ENCODE results near the gene SLC26A9.

Gene SLC26A9

DNA sequence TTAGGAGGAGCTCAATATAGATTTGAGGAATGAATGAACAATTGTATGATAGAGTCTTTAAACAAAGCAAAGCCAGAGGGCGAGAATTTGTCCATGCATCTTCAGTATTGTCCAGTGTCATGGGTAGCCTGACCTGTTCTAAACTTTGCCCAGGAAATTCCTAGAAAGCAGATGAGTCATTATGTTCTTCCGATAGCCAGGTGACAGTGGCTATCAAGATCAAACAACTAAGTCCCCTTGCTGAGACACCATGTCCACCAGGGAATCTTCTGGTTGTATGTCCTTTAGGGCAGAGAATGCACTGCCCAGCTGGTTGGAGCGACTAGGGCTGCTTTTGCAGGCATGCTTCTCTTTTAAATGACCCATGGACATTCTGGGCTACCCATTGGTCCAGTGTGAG, 1.8 kb upstream of the SLC26A9 start:
- no peak for DNase-seq

DNA sequence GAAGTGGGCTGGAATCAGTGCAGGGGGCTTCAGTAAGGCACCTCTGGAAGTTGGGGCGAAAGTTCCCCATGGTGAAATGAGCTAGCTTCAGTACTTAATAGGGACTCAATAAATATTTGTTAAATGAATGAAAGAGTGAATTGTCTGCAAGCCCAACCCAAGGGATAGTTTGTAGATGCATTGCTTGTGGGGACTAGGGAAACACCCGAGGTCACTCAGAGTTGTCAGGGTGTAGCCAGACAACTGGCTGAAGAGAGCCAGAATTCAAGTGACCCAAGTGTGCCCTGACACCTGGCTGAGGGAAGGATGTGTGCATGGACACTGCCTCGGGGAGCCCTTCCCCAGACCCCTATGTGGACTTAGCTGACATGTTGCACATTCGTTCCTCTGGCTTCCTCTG, 1.3 kb upstream of the SLC26A9 start:
- no peak for DNase-seq

DNA sequence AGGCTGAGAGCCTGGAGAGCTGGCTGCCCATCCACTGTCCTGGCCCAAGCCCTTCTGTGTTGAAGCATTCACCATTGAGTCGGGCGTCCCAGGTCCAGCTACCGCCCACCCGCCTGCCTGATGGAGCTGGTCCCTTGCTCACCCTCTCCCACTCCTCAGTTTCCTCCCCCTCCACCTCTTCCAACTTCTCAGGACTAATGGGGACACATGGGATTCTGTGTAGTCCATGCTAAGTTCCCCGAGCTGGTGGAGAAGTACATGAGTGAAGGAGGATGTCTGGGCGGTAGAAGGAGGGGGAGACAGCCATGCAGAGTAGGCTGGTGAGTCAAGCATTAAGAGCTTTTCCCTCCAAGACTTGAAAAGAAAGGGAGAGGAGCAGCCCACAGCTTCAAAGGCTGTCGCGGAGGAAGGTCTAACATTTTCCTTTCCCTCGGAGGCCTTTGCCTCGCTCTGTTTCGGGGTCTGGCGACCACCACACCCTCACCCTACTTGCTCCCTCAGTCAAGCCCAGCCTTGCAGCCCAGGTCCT, 561 bp downstream of the SLC26A9 start:
- DNase-seq = no peak

GRCh38 chr1:205940710-205941109, 2.5 kb downstream of the SLC26A9 start:
- no peak for DNase-seq

- peak in 1 of 3 donors; percentile 30 for DNase-seq
Measured at GRCh38 chr1:205939690-205940330, 3.4 kb downstream of the SLC26A9 start.

GRCh38 chr1:205938682-205939081, 4.6 kb downstream of the SLC26A9 start:
- no peak for DNase-seq

- DNase-seq = no peak
Measured at GRCh38 chr1:205936846-205937586, 6.2 kb downstream of the SLC26A9 start.

DNA sequence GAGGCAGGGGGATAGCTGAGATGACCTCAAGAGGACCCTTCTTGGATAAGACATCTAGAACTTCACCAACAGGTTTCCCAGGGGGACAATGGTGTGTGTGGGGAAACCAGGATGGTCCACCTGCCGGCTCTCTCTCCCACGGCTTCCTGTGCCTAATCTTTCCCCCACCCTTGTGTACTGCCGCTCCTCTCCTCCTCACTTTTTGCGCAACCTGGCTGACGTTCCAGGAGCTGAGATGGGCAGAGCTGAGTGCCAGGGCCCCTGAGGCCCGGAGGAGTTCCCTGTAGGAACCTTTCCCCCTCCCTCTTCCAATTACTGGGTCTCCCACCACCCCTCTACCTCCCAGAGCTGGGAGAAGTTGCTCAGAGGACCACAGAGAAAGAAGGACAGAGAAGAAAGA, 6.9 kb downstream of the SLC26A9 start:
- no peak for DNase-seq

GRCh38 chr1:205935869-205936268, 7.4 kb downstream of the SLC26A9 start:
- no peak for DNase-seq

DNA sequence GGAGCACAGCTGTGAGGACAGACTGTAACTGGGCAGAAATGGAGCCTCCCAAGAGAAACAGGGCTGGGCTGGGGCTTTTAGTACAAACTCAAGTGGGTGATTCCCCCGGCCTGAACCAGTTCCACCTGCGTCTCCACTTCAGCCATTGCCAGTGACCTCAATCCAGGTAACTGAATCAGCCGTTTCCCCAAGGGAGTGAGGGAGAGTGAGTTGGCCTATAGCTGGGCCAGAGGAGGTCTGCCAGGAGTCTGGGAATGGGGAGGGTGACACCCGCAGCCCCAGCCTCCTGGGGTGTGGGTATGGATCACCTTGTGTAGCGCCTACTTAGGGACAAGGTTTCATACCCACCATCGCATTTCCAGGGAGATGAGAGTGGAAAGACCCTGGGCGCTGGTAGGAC, 8.5 kb downstream of the SLC26A9 start:
- no peak for DNase-seq

DNA sequence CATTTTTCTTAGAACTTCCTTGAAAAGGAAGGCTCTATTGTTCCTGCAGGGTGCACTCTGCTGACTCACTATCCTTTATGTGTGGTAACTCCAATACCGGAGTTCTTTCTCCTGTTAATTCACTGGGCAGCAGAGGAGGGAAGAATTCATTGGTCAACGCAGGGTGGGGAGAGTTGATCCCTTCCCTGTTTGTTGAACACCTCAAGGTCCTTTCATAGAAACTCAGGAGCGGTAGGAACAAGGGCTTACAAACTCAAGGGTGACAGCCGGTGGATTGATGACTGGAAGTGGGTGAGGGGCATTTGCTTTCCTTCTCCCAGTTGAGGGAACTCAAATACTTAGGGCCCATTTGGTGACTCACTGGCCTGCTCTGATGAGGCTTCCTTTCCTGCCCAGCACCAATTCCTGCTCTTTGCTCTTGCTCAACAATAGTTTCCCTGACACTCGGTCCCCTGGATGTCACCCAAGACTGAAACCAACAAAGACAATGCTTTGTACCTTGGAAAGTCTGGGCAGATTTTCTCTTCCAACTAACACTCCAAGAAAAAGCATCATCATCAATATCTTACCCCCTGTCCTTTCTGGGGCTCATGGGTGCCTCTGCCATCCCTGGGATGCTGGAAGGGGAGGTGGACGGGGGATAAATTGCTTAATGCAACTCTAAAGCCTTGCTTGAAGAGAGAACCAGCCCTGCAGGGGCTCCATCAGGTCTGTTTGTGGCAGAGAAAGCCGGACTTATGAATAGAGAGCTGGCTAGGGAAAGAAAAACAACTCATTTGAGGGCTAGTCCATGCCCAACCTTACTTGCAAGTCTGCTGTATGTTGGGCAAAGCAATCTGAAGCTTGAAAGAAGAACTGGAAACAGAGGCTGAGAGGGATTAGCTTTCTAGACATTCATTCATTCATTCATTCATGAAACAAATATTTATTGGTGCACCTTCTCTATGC, 9.3 kb downstream of the SLC26A9 start:
- DNase-seq = peak; percentile 87 to 94 (median 90)

DNA sequence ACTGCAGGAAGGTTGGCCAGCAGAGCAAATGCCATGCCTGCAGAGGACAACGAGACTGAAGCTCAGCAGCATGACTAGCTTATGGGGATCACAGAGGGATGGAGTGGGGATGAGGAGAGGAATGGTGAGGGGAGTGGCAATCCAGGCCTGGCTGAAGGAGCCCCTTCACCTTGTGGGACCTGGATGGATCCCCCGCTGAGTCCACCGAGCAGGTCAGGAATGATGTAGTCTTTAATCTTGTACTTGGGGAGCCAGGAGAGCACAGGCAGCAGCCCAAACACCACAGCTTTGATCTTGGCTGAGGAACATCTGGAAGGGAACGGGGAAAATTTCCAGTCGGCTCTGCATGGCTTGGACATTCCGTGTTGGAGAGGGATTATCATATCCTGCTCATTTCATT, 10.5 kb downstream of the SLC26A9 start:
- DNase-seq = no peak

DNA sequence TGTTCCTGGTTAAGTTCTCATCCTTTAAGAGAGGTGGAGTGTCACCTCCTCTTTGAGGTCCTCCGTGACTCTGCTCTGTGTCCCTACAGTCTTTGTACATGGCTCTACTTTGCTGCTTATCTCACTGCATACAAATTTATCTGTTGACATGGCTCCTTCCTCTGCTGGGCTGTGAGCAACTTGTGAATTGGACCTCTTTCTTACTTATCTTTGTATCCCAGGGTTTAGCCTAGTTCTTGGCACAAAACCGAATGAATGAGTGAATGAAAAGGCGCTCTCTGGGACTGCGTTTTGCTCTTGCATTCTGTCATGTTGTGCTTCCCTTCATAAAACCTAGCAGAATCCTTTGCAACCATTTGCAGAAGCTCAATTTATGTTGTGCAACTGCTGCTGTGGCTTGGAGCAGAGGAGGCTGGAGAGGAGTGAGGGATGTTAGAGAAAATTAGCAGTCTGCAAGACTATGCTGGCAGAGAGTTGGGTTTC, 12.4 kb downstream of the SLC26A9 start:
- peak; percentile 65 to 75 (median 73) for DNase-seq

GRCh38 chr1:205930195-205930577, 13.1 kb downstream of the SLC26A9 start:
- DNase-seq = no peak

- DNase-seq = peak; percentile 69 to 77 (median 72)
Measured at GRCh38 chr1:205929496-205930194, 13.6 kb downstream of the SLC26A9 start.

GRCh38 chr1:205928317-205928716, 14.9 kb downstream of the SLC26A9 start:
- no peak for DNase-seq

- no peak for DNase-seq
Measured at GRCh38 chr1:205927676-205928075, 15.6 kb downstream of the SLC26A9 start.

GRCh38 chr1:205927247-205927646, 16.0 kb downstream of the SLC26A9 start:
- DNase-seq = no peak

DNA sequence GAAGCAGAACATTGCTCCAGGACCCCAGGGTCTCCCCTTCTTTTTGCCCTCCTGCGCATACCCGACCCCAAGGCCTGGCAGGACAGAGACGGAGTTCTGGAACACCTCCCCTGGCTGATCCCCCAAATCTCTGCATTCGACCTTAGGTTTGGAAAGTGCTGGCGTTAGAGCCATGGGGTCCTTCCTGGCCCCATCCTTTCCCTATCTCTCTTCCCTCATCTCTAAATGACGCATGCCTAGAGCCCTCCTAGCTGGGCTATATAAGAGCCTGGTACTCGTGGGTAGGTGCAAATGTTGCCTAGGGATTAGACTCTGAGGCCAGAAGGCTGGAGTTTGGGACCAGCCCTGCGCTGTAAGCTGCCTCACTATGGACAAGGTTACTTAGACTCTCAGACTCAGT, 16.6 kb downstream of the SLC26A9 start:
- no peak for DNase-seq

GRCh38 chr1:205926213-205926612, 17.0 kb downstream of the SLC26A9 start:
- no peak for DNase-seq

GRCh38 chr1:205925736-205926135, 17.5 kb downstream of the SLC26A9 start:
- peak; percentile 71 to 87 (median 79) for DNase-seq

DNA sequence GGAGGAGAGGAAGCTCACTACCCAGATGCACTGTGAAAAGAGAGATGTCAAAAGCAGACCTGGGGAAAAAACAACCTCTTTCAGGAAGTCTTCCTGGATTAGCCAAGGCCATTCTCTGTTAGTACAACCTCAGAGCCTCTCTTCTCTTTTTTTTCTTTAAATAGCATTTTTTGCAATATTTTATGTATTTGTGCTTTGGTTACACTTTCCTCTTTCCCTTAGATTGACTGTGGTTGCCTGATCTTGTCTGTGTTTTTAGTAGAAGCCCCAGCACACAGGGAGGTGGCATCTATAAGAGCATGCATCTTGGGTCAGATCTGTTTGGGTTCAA, 18.8 kb downstream of the SLC26A9 start:
- peak in 2 of 3 donors; percentile 14 to 41 for DNase-seq

Data from suppressor macrophage treated with lipopolysaccharide for 1 hour (primary cell).